Uterus (tissue), 2 donors: ENCODE results near the gene PRSS16.

Experiments used
- CTCF ChIP-seq, 4 experiments: fragments of 200-600 bp in 2 of 4; fragments of 450-650 bp in 2 of 4; sonication (generic) in 2 of 4; IDR thresholded peaks; one replicate each; pipeline ENCODE4 v1.5.1; 2016 to 2019; ENCODE audit warnings: antibody characterized with exemption in 4 of 4, mild to moderate bottlenecking in 2 of 4, moderate library complexity in 1 of 4
- POLR2A ChIP-seq, 2 donors: fragments of 450-650 bp; IDR thresholded peaks; one replicate each; pipeline ENCODE4 v1.6.1; 2016; ENCODE audit warnings: antibody characterized with exemption in 2 of 2, mild to moderate bottlenecking in 1 of 2, moderate library complexity in 1 of 2

- no peak for TF ChIP-seq CTCF (IDR thresholded peaks at IDR 0.05)
- TF ChIP-seq POLR2A (IDR thresholded peaks at IDR 0.05), result no peak
Measured at GRCh38 chr6:27230758-27231111, 16.8 kb upstream of the PRSS16 start.
